HG03108 (cell line): ENCODE results near the gene CCDC85A.

Experiments used
- ATAC-seq: cut with Tn5 transposase; IDR thresholded peaks from one replicate; pipeline ENCODE4 v1.9.1; 2021; ENCODE audit warnings: moderate library complexity; ENCODE audit not compliant: unreplicated experiment

CCDC85A gene

DNA sequence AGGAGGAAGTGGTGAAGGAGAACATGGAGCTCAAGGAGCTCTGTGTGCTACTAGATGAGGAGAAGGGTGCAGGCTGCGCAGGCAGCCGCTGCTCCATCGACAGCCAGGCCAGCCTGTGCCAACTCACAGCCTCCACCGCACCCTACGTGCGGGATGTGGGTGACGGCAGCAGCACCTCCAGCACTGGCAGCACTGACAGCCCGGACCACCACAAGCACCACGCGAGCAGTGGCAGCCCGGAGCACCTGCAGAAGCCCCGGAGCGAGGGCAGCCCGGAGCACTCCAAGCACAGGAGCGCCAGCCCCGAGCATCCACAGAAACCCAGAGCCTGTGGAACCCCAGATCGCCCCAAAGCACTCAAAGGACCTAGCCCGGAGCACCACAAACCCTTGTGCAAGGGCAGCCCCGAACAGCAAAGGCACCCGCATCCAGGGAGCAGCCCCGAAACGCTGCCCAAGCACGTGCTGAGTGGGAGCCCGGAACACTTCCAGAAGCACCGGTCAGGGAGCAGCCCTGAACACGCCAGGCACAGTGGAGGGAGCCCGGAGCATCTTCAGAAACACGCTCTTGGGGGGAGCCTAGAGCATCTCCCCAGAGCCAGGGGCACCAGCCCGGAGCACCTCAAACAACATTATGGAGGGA lies 9.0 kb downstream of the CCDC85A start:
- no peak for ATAC-seq

DNA sequence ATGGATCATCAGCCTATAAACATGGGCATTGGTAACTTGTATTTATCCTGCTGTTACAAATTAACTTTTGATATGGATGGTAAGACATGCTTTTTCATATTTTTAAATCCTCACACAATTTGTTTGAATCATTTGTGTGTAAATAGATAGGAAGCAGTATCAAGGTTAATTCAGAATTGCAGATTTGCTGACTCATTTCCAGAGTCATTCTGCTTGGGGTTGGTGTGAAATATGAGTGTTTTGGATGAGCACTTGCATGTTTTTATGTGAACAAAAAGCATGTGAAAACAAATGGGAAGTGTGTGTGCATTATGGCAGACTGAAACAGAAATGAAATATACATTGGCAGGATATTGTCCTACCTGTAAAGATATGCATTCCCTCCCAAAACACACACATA lies 11.8 kb downstream of the CCDC85A start:
- ATAC-seq, result no peak

- ATAC-seq, result no peak
Observed at GRCh38 chr2:56197816-56198215, 14.0 kb downstream of the CCDC85A start.

DNA sequence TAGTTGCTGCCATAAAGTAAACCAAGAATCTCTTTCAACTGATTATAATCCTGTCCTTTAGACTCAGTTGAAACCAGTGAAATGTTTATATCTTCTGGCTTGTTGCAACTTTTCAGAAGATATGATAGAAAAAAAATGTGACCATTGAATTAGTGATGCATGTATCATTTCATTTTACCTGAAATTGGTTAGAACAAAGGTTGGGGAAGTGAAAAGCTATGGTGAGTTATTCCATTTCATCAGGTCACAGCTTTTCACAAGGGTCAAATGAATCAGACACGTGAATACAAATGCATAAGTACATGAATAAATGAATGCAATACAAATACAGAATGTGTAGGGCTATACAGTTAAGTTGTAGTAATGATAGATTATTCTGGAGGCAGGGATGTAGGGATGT lies 15.1 kb downstream of the CCDC85A start:
- ATAC-seq, result no peak

GRCh38 chr2:56199492-56199891 lies 15.7 kb downstream of the CCDC85A start:
- ATAC-seq, result no peak

- ATAC-seq, result no peak
Observed at GRCh38 chr2:56202381-56203121, 18.8 kb downstream of the CCDC85A start.

- ATAC-seq, result no peak
Observed at GRCh38 chr2:56204556-56204955, 20.8 kb downstream of the CCDC85A start.

DNA sequence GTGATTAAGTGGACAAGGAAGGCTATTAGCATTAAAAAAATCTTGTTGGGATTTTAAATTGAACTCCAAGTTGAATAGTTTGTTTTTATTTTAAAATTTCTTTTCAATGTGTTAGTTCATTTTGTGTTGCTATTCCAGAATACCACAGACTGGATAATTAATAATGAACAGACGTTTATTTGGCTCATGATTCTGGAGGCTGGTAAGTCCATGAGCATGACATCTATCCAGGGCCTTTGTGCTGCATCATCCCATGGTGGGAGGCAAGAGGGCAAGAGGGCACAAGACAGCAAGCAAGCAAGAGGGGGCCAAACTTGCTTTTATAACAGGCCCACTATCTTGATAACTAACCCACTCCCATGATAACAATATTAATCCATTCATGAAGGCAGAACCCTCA lies 22.5 kb downstream of the CCDC85A start:
- ATAC-seq, result no peak

DNA sequence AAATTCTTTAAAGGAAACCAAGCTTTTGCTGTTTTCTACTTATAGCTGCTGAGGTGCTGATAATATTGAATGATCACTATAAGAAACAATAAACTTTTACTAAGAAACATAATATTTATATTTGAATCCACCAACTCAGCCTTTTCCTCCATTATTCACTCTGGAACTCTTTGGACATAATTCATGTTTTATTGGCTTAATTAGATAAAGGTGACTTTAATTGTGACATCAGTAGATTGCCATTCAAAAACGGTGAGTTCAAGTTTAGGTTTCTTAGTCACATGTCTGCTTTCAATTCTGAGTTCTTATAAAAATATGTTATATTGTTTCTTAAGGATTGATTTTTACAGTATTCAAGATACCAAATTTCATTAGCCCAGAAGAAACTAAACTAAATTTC lies 24.0 kb downstream of the CCDC85A start:
- no peak for ATAC-seq

GRCh38 chr2:56208380-56208779 lies 24.6 kb downstream of the CCDC85A start:
- ATAC-seq, result no peak

GRCh38 chr2:56209701-56210100 lies 25.9 kb downstream of the CCDC85A start:
- ATAC-seq, result no peak

GRCh38 chr2:56210291-56210690 lies 26.5 kb downstream of the CCDC85A start:
- no peak for ATAC-seq

- ATAC-seq, result no peak
Observed at GRCh38 chr2:56211048-56211447, 27.3 kb downstream of the CCDC85A start.

GRCh38 chr2:56215911-56216310 lies 32.1 kb downstream of the CCDC85A start:
- no peak for ATAC-seq

DNA sequence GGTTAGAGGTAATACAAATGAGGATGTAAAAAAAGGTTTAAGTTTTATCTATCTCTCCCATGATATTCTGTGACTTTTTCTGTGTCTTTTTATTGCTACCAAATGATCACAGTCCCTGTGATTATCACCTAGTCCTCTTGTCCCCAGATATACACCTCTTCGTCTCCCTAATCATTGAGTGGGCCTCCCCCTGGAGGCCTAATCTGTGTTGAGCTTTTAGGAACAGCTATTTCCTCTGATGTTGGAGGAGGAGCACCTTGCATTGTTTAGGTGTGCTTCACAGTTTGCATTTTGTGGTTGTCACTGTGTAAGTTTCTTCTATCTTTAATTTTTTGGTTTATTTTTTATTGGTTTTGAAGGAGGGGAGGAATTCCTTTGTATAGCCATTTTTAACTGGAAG lies 33.3 kb downstream of the CCDC85A start:
- ATAC-seq, result no peak

DNA sequence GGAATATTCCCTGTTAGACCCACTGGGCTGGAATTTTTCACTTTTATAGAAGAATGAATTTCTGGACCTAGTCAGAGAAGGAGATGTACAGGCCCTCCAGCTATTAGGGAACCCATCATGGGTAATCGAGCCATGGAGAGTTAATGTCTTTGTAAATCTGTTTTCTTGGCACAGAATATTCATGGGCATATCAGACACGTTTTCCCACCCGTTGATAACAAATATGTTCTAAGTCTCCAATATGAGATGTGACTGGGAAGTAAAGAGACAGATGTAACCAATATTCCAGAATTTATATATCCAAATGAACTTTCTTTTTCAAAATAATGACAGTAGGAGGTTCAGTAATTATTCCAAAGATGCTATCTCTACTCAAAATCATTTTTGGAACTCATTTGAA lies 38.7 kb downstream of the CCDC85A start:
- no peak for ATAC-seq

DNA sequence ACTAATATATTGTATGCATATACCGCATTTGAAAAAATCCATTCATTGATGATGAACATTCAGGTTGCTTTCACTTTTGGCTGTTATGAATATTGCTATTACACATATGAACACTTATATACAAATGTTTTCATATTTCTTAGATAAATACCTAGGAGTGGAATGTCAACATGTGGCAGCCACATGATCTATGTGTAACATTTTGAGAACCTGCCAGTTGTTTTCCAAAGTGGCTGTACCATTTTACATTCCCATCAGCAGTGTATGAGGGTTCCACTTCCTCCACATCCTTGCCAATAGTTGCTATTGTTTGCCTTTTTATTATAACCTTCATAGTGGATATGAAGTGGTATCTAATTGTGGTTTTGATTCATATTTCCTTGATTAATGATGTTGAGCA lies 40.5 kb downstream of the CCDC85A start:
- no peak for ATAC-seq

GRCh38 chr2:56227811-56228210 lies 44.0 kb downstream of the CCDC85A start:
- no peak for ATAC-seq

DNA sequence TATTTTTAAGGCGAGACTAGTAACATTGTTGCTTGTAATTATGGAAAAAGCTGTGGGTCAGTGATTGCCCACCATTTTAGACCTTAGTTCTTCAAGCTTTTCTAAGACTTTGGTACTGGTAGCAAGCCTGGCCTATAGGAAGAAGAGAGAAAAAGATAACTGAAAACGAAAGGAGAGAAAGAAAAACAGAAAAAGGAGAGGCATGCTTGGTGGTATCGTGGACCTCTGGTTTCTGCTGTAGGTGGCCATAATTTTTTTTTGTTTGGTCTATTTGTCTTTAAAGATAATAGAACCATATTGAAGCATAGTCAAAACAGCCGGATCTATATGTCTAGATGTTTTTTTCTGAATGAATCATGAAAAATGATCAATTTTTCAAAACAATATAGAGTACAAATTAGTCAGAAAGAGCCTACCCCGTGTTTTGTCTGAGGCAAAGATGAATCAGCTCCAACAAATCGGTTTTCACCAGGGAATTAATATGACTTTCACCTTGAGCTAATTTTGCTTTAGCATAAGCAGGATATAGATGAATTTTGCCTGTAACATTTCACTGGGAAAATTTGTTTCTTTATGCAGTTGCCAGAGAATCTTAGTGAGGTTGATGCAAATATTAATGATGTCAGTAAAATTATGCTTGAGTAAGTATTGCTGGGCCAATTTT lies 45.7 kb downstream of the CCDC85A start:
- ATAC-seq, result no peak

DNA sequence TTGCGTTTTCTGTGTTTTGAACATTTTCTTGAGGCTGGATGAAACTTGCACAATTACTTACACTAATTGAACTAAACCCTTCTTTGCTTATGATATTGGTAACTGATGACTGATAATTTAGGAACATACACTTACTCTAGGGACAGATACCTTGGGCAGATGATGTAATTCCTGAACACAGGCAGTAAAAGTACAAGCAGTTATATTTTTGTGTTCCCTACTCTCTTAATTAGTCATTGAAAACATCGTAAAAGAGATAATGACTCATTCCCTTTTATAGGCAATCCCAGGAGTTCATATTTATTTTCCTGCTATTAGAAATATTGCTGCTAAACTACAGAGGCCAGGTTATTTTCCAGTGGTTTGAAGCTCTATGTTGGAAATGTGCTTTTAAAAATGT lies 46.4 kb downstream of the CCDC85A start:
- no peak for ATAC-seq

DNA sequence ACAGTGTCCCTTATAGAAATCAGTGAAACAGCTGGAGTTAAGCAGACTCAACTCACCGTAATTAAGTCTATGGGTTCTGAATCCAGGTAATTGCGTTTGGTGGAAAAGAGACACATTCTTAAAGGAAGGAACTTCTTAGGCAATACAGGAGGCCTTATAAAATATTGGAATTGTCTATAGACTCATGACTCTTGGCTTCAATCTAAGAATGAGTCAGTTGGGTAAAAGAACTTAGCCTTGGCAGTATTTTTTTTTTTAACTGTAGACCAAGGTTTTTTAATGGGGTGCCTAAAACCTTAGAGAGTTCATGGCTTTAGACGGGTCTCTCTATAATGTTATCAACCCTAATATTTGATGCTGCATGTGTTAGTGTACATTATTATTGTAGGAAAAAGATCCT lies 47.6 kb downstream of the CCDC85A start:
- no peak for ATAC-seq

GRCh38 chr2:56232912-56233311 lies 49.1 kb downstream of the CCDC85A start:
- ATAC-seq, result no peak
